H9 (cell line): ENCODE measurements around the gene AARS1. TPM values are rescaled to one million over a fixed set of nuclear protein-coding genes. Genes with fewer than 3 reads are reported as not detected.
"Not testable (repeated sequence)": the region's sequence is repeated elsewhere in the genome, so short reads cannot be mapped to it uniquely, and the experiment has no call there.

Source experiments
- DNase-seq: peaks from one replicate; pipeline ENCODE4 v3.0.0-alpha.2; 2017
- H2AFZ ChIP-seq: one replicate; pipeline ENCODE4 v1.6.1; 2013; ENCODE audit warnings: mild to moderate bottlenecking, low read length, control low read depth, moderate library complexity
- H2AK5ac ChIP-seq: 2 replicates; pipeline ENCODE4 v1.6.1; 2013; ENCODE audit warnings: low read length, control low read depth, mixed read lengths; ENCODE audit not compliant: insufficient read length
- H2BK120ac ChIP-seq: one replicate; pipeline ENCODE4 v1.6.1; 2013; ENCODE audit warnings: low read depth, mild to moderate bottlenecking, low read length, control low read depth, inconsistent platforms; ENCODE audit not compliant: poor library complexity, severe bottlenecking
- H2BK12ac ChIP-seq: 2 replicates; pipeline ENCODE4 v1.6.1; 2013; ENCODE audit warnings: low read length, control low read depth, mixed read lengths, low read depth; ENCODE audit not compliant: insufficient read length
- H2BK15ac ChIP-seq: 2 replicates; pipeline ENCODE4 v1.6.1; 2013; ENCODE audit warnings: low read depth, low read length, control low read depth
- H2BK20ac ChIP-seq: one replicate; pipeline ENCODE4 v1.6.1; 2013; ENCODE audit warnings: low read depth, mild to moderate bottlenecking, low read length, control low read depth, inconsistent platforms; ENCODE audit not compliant: poor library complexity, severe bottlenecking
- H2BK5ac ChIP-seq: 2 replicates; pipeline ENCODE4 v1.6.1; 2013; ENCODE audit warnings: low read length, control low read depth, mixed read lengths; ENCODE audit not compliant: insufficient read length
- H3K14ac ChIP-seq: 2 replicates; pipeline ENCODE4 v1.6.1; 2013; ENCODE audit warnings: low read length, control low read depth; ENCODE audit not compliant: insufficient read depth
- H3K18ac ChIP-seq: 2 replicates; pipeline ENCODE4 v1.6.1; 2013; ENCODE audit warnings: low read depth, mild to moderate bottlenecking, mixed read lengths, low read length, control low read depth; ENCODE audit not compliant: insufficient read length
- H3K23ac ChIP-seq: 2 replicates; pipeline ENCODE4 v1.6.1; 2013; ENCODE audit warnings: low read length, control low read depth, mixed read lengths, low read depth; ENCODE audit not compliant: insufficient read length
- H3K23me2 ChIP-seq: 2 replicates; pipeline ENCODE4 v1.6.1; 2013; ENCODE audit warnings: low read depth, mild to moderate bottlenecking, mixed read lengths, low read length, control low read depth; ENCODE audit not compliant: insufficient read length, poor library complexity, severe bottlenecking
- H3K27ac ChIP-seq: 2 replicates; pipeline ENCODE4 v1.5.1; 2013; ENCODE audit warnings: low read length, control low read depth, mixed read lengths, low read depth; ENCODE audit not compliant: insufficient read length
- H3K27me3 ChIP-seq: 2 replicates; pipeline ENCODE4 v1.6.1; 2013; ENCODE audit warnings: low read length, control low read depth, inconsistent platforms; ENCODE audit not compliant: insufficient read depth
- H3K4ac ChIP-seq: 2 replicates; pipeline ENCODE4 v1.6.1; 2013; ENCODE audit warnings: low read depth, mild to moderate bottlenecking, control low read depth, inconsistent platforms, low read length, moderate library complexity
- H3K4me1 ChIP-seq: 2 replicates; pipeline ENCODE4 v1.6.1; 2013; ENCODE audit warnings: low read length, control low read depth, inconsistent platforms; ENCODE audit not compliant: insufficient read depth
- H3K4me2 ChIP-seq: 2 replicates; pipeline ENCODE4 v1.6.1; 2013; ENCODE audit warnings: low read length, control low read depth, mixed read lengths; ENCODE audit not compliant: insufficient read length, insufficient read depth
- H3K56ac ChIP-seq: 2 replicates; pipeline ENCODE4 v1.6.1; 2013; ENCODE audit warnings: low read depth, mild to moderate bottlenecking, mixed read lengths, low read length, control low read depth; ENCODE audit not compliant: insufficient read length
- H3K79me1 ChIP-seq: 2 replicates; pipeline ENCODE4 v1.6.1; 2013; ENCODE audit warnings: low read depth, mild to moderate bottlenecking, moderate library complexity, low read length, control low read depth, inconsistent platforms; ENCODE audit not compliant: insufficient read depth, poor library complexity, severe bottlenecking
- H3K79me2 ChIP-seq: 2 replicates; pipeline ENCODE4 v1.6.1; 2013; ENCODE audit warnings: low read length, control low read depth, inconsistent platforms; ENCODE audit not compliant: insufficient read depth
- H3K9ac ChIP-seq: 2 replicates; pipeline ENCODE4 v1.6.1; 2013; ENCODE audit warnings: low read length, control low read depth, mixed read lengths; ENCODE audit not compliant: insufficient read length; ENCODE audit errors: extremely low read depth
- H3K9me3 ChIP-seq: one replicate; pipeline ENCODE4 v1.6.1; 2013; ENCODE audit warnings: low read depth, low read length, inconsistent platforms; ENCODE audit not compliant: control insufficient read depth
- H3T11ph ChIP-seq: one replicate; pipeline ENCODE4 v1.6.1; 2013; ENCODE audit warnings: mild to moderate bottlenecking, low read length, control low read depth, inconsistent platforms
- H4K20me1 ChIP-seq: one replicate; pipeline ENCODE4 v1.6.1; 2013; ENCODE audit not compliant: control insufficient read depth, insufficient read length, insufficient read depth
- H4K5ac ChIP-seq: 2 replicates; pipeline ENCODE4 v1.6.1; 2013; ENCODE audit warnings: low read depth, mild to moderate bottlenecking, mixed read lengths, low read length, control low read depth; ENCODE audit not compliant: insufficient read length
- H4K8ac ChIP-seq: replicated peaks from 2 replicates; pipeline ENCODE4 v1.6.1; 2013; ENCODE audit warnings: low read length, control low read depth, mixed read lengths, low read depth; ENCODE audit not compliant: insufficient read length
- H4K91ac ChIP-seq: 2 replicates; pipeline ENCODE4 v1.6.1; 2013; ENCODE audit warnings: low read depth, mild to moderate bottlenecking, moderate library complexity, mixed read lengths, low read length, control low read depth; ENCODE audit not compliant: insufficient read length
- H3K27ac Mint-ChIP-seq, 3 experiments: 2 replicates in 2 of 3; 3 replicates in 1 of 3; pipeline ENCODE4 v1.8.0; 2020 to 2021; ENCODE audit warnings: mixed read lengths in 3 of 3, mild to moderate bottlenecking in 1 of 3, moderate library complexity in 1 of 3
- H3K27me3 Mint-ChIP-seq: 2 replicates; pipeline ENCODE4 v1.8.0; 2021; ENCODE audit warnings: low read depth, mild to moderate bottlenecking, moderate library complexity, mixed read lengths
- H3K36me3 Mint-ChIP-seq, 3 experiments: 2 replicates in 2 of 3; 3 replicates in 1 of 3; pipeline ENCODE4 v1.8.0; 2020 to 2021; ENCODE audit warnings: low read depth in 3 of 3, mixed read lengths in 3 of 3; ENCODE audit not compliant: insufficient read depth in 1 of 3
- H3K4me1 Mint-ChIP-seq, 2 experiments: 2 replicates each; pipeline ENCODE4 v1.8.0; 2020; ENCODE audit warnings: mixed read lengths in 2 of 2
- H3K4me3 Mint-ChIP-seq, 2 experiments: 2 replicates in 1 of 2; 3 replicates in 1 of 2; pipeline ENCODE4 v1.8.0; 2020 to 2021; ENCODE audit warnings: mild to moderate bottlenecking in 2 of 2, mixed read lengths in 2 of 2, moderate library complexity in 1 of 2
- H3K9me3 Mint-ChIP-seq, 2 experiments: 2 replicates in 1 of 2; 3 replicates in 1 of 2; pipeline ENCODE4 v1.8.0; 2020; ENCODE audit warnings: mild to moderate bottlenecking in 2 of 2, mixed read lengths in 2 of 2, moderate library complexity in 1 of 2
- WGBS: extraction: QIAGEN DNeasy Blood & Tissue Kit; methylation state at CpG from one replicate; pipeline ENCODE4 v1.1.7; 2013; ENCODE audit warnings: missing lambda C conversion rate, low lambda C conversion rate, mixed read lengths; ENCODE audit not compliant: insufficient read length; ENCODE audit errors: extremely low coverage; 5-methylcytosine and 5-hydroxymethylcytosine counted together
- total RNA-seq: library from RNA; stranded (reverse); gene quantifications from 2 replicates; pipeline ENCODE4 v1.2.1, GENCODE V29; 2021

Gene AARS1
- total RNA-seq, 1 experiment from 2014 or later, result 168 TPM

DNA sequence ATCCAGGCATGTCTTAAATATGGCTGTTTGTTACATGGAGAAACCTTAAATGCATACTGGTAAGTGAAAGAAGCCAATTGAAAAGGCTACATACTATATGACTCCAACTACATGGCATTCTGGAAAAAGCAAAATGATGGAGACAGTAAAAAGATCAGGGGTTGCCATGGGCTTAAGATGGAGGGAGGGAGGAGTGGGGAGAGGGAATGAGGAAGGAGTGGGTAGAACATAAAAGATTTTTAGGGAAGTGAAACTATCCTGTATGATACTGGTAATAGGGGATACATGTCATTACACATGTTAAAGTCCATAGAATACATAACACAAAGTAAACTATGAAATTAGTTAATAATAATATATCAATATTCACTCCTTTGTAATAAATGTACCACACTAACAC lies 50.5 kb downstream of the AARS1 start:
- not testable (repeated sequence) for H3K4me2 ChIP-seq, H4K8ac ChIP-seq, H2BK15ac ChIP-seq, H3K79me1 ChIP-seq, H2BK120ac ChIP-seq, H3K4ac ChIP-seq, H4K20me1 ChIP-seq, H3K4me1 Mint-ChIP-seq, H3K9me3 ChIP-seq, H3K14ac ChIP-seq, H3K27me3 Mint-ChIP-seq, H3K56ac ChIP-seq, H3K23me2 ChIP-seq, H3K9ac ChIP-seq, H3K23ac ChIP-seq, H3K4me1 ChIP-seq, H3K4me3 Mint-ChIP-seq, H3K79me2 ChIP-seq, H3K27ac Mint-ChIP-seq, DNase-seq, H4K5ac ChIP-seq, H2BK12ac ChIP-seq, H2BK5ac ChIP-seq, H3K27me3 ChIP-seq, H2BK20ac ChIP-seq, H3K9me3 Mint-ChIP-seq, H2AK5ac ChIP-seq, H3K18ac ChIP-seq, H3K27ac ChIP-seq, H4K91ac ChIP-seq, H2AFZ ChIP-seq, H3T11ph ChIP-seq
- H3K36me3 Mint-ChIP-seq, result peaks cover 4 to 28% (median 7%) of the 10 kb centered on the region in 3 experiments; a peak in 6 of 7 replicates

DNA sequence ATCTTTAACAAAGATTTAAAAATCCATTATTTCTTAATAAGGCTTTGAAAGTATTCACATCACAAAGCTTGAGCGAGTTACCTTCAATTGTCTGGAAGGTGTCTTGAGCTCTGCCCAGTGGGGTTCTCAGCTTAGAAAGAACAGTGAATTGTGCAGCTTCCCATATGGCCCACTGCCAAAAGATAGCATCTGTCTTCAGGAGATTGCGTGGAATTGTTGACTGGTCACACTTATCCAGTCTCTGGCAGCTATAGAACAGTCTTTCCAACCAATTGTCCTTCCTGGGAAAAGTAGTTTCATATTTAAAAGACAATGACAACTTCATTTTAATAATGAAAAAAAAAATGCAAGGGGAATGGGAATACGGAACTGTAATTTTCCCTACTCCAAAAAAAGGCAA lies 57.5 kb downstream of the AARS1 start:
- H4K20me1 ChIP-seq, H3K79me1 ChIP-seq, H3K9me3 Mint-ChIP-seq, H2BK5ac ChIP-seq, H2AK5ac ChIP-seq, H3T11ph ChIP-seq, H3K27ac Mint-ChIP-seq, H2BK12ac ChIP-seq, H4K91ac ChIP-seq, H2BK15ac ChIP-seq, H3K9me3 ChIP-seq, DNase-seq, H3K23me2 ChIP-seq, H3K27me3 Mint-ChIP-seq, H3K9ac ChIP-seq, H3K23ac ChIP-seq, H4K5ac ChIP-seq, H3K27ac ChIP-seq, H3K4me2 ChIP-seq, H2AFZ ChIP-seq, H3K4me3 Mint-ChIP-seq, H3K14ac ChIP-seq, H3K27me3 ChIP-seq, H3K56ac ChIP-seq, H2BK20ac ChIP-seq, H3K18ac ChIP-seq, H2BK120ac ChIP-seq, H3K4me1 ChIP-seq, H3K4ac ChIP-seq, H4K8ac ChIP-seq, H3K4me1 Mint-ChIP-seq, H3K79me2 ChIP-seq: not testable (repeated sequence)
- WGBS, result no CpG with 5 or more reads among the region's 3 CpGs
- peaks cover 5 to 44% (median 10%) of the 10 kb centered on the region in 3 experiments; a peak in 6 of 7 replicates for H3K36me3 Mint-ChIP-seq

DNA sequence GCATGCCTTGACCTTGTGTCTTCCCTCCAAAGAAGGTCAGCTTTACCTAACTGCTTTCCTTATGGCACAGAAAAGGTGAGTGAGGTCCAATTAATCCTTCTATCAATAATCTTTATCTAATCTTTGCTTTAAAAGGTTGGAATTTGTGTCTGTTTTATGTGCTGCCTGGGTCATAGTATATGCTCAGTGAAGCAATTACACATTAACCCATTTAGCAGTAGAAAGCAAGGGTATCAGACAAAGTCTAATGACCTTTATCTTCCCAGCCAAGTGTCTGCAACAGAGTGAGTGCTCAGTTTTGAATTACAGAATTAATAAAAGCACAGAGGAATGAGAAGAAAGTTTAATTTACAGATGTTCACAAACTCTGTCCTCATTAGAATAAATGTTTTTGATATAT lies 63.3 kb downstream of the AARS1 start:
- not testable (repeated sequence) for H3K14ac ChIP-seq, H3K27me3 ChIP-seq, H2BK20ac ChIP-seq, H3K79me2 ChIP-seq, H3K27me3 Mint-ChIP-seq, H3K9me3 ChIP-seq, DNase-seq, H3K27ac ChIP-seq, H3K9me3 Mint-ChIP-seq, H3K23ac ChIP-seq, H4K20me1 ChIP-seq, H3K4me1 Mint-ChIP-seq, H3K79me1 ChIP-seq, H4K5ac ChIP-seq, H3K9ac ChIP-seq, H2BK15ac ChIP-seq, H3K4me3 Mint-ChIP-seq, H3K23me2 ChIP-seq, H2BK12ac ChIP-seq, H2AK5ac ChIP-seq, H3K4me1 ChIP-seq, H2AFZ ChIP-seq, H4K8ac ChIP-seq, H2BK120ac ChIP-seq, H3K4ac ChIP-seq, H3K4me2 ChIP-seq, H3K56ac ChIP-seq, H2BK5ac ChIP-seq, H3K18ac ChIP-seq, H3T11ph ChIP-seq, H3K27ac Mint-ChIP-seq, H4K91ac ChIP-seq
- H3K36me3 Mint-ChIP-seq, result peaks cover 14 to 44% (median 16%) of the 10 kb centered on the region in 3 experiments; a peak in 5 of 7 replicates
